Frontal cortex (tissue), 4 donors: Measurements from ENCODE around the gene FKBP14. TPM values are rescaled to one million over a fixed set of nuclear protein-coding genes. Genes with fewer than 3 reads are reported as not detected.
A peak's percentile ranks its signal among the peaks of the same experiment; 100 is the strongest.
"Not testable (repeated sequence)": the region's sequence is repeated elsewhere in the genome, so short reads cannot be mapped to it uniquely, and the experiment has no call there.

Source experiments
- DNase-seq, 2 donors: peaks; one replicate each; pipeline ENCODE4 v3.0.0; 2012; ENCODE audit warnings: low spot score in 2 of 2
- FAIRE-seq: peaks from 2 replicates; lab custom pipeline; 2012; peaks lifted over from hg19 to GRCh38; lab: Jason Lieb, UNC
- total RNA-seq: library from RNA; depleted of rRNA; stranded (reverse); fragments of >200 nt; gene quantifications from one replicate; pipeline ENCODE4 v1.2.3, GENCODE V29; 2014
- donor health status: control.
- donor health status: control.
- donor health status: control.

Gene FKBP14
- 7.3 TPM for total RNA-seq

DNA sequence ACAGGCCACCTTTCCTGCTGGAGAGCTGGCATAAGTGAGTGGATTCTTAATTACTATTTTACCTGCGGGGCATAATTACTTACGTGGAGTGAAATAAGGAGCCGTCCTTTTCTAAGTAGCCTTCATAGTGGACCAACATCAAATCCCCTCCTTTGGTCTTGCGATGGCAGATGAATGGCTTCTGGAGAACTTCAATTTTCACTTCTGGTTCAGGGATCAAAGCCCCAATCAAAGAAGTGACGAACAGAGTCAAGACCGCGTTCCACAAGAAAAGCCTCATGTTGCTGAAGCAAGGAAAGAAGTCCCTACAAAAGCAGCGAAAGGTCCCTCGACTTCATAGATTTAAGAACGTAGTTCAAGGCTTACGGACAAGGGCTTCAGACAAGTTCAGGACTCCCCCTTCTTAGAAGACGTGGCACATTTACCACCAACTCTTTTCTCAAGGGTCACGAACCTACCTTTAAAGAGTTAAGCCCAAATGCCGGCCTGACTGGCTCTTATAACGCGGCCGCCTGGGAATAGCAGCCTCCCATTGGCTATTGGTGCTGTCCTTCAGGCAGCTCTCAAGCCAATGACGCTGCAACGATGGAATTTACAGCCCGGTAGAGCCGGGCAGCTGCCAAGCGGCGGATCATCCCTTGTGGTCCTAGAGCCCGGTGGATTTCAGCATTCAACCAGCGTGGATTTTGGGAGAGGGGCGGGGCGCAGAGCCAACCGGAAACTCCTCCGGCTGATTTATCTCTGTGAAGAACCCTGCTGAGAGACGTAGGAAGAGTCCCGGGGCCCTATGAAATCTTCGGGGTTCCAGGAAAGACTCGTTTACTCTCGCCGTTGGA is at the start of gene FKBP14:
TSS of gene FKBP14 (minus strand) at position 474 of the 836 bp plus-strand sequence. CDS start at position 280, 194 bp downstream.
- FAIRE-seq (peak; percentile 69), DNase-seq (peak; percentile 84 to 85)

- no peak for DNase-seq
- no peak for FAIRE-seq
Observed at GRCh38 chr7:30074422-30075030, 48.0 kb upstream of the FKBP14 start.

- DNase-seq = no peak
- no peak for FAIRE-seq
Observed at GRCh38 chr7:30072735-30073134, 46.2 kb upstream of the FKBP14 start.

DNA sequence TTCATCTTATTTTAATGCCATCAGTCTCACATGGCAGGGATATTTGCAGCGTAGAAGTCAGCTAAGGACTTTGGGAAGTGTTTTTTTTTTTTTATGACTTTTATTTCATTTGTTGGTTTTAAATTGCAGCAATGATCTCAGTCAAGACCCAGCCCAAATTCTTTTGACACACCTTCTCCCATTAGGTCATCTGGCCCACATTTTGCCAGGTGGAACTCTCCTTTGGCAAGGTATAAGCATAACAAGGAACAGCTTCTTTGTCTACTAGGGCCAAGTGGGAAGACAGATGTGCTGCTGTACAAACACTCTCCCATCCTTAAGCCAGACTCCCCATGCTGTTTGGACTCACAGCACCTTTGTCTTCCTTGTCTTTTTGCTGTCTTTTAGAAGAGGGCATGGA is 43.5 kb upstream of the FKBP14 start:
- no peak for DNase-seq
- FAIRE-seq = no peak

DNA sequence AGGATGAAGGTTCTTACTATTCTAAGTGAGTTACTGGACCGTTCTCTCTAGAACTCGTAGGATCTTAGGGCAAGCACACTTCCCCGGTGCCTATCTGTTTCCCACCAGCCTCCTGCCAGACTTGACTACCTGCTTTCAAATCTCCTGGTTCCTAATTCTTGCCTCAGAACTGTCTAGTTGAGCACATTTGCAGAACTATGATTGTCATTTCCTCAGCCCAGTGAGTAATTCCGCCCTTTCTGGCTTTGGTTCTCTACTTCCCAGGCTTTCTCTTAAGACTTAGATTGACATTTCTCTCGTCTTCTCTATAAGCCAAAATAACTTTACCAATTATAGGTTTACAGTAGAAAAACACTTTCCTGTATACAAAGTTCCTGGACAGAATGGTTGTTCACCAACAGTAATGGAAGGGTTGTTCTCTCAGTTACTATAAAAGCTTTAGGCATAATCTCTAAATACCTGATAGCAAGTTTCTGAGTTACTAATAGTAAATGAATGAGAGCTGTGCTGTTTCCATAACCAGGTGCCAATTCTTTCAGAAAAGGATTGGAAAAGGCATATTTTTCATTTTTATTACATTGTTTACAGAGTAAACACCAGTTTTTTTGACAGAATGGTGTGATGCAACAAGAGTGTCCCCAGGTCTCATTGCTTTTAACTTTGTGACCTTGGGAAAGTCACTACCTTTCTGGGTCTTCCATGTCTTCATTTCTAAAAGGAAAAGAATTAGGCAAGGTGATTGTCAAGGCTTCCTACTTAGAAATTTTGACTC is 42.8 kb upstream of the FKBP14 start:
- no peak for DNase-seq

GRCh38 chr7:30068117-30068516 is 41.6 kb upstream of the FKBP14 start:
- no peak for FAIRE-seq
- no peak for DNase-seq

More for the DNA sequence above, 42.8 kb upstream of the FKBP14 start:
- FAIRE-seq = no peak

- no peak for DNase-seq
- FAIRE-seq = no peak
Observed at GRCh38 chr7:30066687-30067086, 40.2 kb upstream of the FKBP14 start.

DNA sequence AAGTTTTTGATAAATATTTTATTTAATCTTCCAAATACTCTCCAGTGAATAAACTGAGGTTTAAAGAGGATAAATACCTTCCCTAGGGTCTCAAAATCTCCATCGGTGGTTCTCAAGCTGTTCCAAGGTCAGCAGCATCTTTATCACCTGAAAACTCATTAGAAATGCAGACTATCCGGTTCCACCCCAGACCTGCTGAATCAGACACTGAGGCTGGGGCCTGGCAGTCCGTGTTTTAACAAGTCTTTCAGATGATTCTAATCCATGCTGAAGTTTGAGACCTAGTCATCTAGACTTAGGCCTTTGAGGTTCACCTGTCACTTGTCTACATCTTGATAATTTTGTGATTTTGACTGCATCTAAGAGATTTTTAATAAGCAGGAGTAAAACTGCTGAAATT is 39.2 kb upstream of the FKBP14 start:
- FAIRE-seq (no peak), DNase-seq (no peak)

DNA sequence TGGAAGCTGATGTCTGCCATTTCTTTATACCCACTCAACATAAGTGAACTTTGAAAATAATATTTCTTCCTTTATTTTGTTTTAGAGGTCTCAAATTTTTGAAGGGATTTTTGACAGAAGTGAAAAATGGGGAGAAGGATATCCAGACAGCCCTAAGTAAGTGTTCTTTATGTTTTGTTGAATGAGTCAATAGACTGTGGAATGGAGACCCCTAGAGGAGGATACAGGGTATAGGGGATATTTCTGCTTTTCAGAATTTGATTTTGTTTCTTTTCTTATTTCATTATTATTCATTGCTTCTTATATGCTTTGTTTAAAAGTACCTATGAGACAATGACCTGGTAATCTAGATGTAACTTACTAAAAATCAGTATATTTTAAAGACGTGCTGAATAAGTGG is 36.1 kb upstream of the FKBP14 start:
- FAIRE-seq (peak; percentile 95), DNase-seq (peak; percentile 16 to 42)

- FAIRE-seq = not testable (repeated sequence)
- DNase-seq = peak in 1 of 2 donors; percentile 11
Observed at GRCh38 chr7:30061786-30062185, 35.3 kb upstream of the FKBP14 start.

DNA sequence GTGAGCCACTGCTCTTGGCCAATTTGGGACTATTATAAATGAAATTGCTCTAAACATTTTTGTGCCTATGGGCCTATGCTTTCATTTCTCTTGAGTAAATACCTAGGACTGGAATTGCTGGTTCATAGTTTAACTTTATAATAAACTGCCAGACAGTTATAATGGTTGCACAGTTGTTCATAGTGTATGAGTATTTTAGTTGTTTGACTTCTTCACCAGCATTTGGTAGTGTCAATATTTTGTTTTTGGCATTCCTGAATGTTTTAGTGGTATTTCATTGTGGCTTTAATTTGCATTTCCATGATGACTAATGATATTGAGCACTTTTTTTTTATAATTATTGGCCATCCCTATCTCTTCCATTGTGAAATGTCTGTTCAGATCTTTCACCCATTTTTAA is 31.2 kb upstream of the FKBP14 start:
- DNase-seq = no peak
- FAIRE-seq = no peak

GRCh38 chr7:30053068-30053467 is 26.6 kb upstream of the FKBP14 start:
- FAIRE-seq = no peak

DNA sequence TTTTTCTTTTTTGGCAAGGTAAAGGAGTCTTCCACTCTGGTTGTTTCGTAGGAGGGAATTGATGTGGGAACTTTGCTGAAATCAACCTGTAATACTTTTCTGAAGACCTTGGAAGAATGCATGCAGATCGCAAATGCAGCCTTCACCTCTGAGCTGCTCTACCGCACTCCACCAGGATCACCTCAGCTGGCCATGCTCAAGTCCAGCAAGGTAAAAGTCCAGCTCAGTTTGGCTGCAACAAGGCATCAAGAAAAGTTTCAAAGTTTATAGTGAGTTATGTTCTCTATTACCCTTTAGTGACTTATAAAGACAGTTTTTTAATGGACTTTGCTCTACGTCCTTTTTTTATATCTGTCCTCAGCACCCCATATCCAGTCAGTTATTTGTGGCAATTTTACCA is 22.7 kb upstream of the FKBP14 start:
- DNase-seq (no peak), FAIRE-seq (no peak)

More at GRCh38 chr7:30053068-30053467, 26.6 kb upstream of the FKBP14 start:
- no peak for DNase-seq

DNA sequence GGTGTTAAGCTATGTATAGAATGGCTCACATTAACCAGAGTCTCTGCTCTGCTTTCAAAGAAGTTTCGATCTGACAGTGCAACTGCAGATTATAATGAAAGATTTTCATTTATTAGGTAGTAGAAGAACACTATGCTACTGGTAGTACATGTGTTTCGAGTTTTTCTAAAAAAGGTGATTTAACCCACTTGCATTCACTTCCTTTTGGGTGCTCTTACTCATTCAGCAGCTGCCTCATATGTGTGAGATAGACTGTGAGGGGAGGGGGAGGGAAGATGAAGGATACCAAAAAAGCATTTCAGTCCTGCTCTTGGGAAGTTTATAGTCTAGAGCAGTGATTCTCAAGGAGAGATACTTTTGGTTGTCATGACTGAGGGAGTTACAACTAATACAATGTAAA is 22.1 kb upstream of the FKBP14 start:
- no peak for FAIRE-seq

GRCh38 chr7:30047124-30047523 is 20.6 kb upstream of the FKBP14 start:
- FAIRE-seq = no peak
- DNase-seq = no peak

More for the DNA sequence above, 22.1 kb upstream of the FKBP14 start:
- DNase-seq = no peak

DNA sequence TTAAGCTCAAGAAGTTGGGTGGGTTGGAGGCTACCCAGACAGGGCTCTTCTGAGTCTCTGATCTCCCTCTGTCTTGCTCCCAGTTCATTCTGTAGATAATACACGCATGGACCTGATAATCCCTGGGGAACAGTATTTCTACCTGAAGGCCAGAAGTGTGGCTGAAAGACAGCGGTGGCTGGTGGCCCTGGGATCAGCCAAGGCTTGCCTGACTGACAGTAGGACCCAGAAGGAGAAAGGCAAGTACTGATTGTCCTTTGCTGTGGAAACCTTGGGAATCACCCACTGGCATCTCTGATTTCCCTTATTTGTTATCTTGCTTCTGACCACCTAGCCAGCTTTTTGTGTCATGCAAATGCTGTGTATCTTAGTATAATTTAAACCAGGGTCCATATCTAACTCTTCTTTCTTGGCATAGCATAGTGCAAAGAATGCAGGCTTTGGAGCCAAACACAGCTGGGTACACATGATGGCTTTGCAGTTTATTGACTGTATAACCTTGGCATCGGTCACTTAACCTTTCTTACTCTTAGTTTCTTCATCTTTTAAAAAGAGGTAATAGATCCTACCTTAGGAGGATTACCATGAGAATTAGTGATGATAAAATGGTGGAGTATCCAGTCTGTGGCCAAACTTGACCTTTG is 19.7 kb upstream of the FKBP14 start:
- FAIRE-seq = no peak
- no peak for DNase-seq

- FAIRE-seq = no peak
- DNase-seq = no peak
Observed at GRCh38 chr7:30041526-30042269, 15.2 kb upstream of the FKBP14 start.

GRCh38 chr7:30040938-30041337 is 14.4 kb upstream of the FKBP14 start:
- no peak for FAIRE-seq
- no peak for DNase-seq

GRCh38 chr7:30038196-30038980 is 11.9 kb upstream of the FKBP14 start:
- FAIRE-seq (no peak), DNase-seq (no peak)
